Measurements from ENCODE around the gene CLIP4.
"Not testable (repeated sequence)": the region's sequence is repeated elsewhere in the genome, so short reads cannot be mapped to it uniquely, and the experiment has no call there.

The CLIP4 gene

GRCh38 chr2:29104688-29105087, 10.5 kb upstream of the CLIP4 start:
- no peak for DNase-seq (ENCODE audit: low spot score)
- TF ChIP-seq CTCF (IDR thresholded peaks at IDR 0.05) = no peak
- no peak overlapping the region for H3K27ac ChIP-seq
- no peak overlapping the region for H3K4me3 ChIP-seq

- no peak for DNase-seq (ENCODE audit: low spot score)
- no peak overlapping the region for H3K27ac ChIP-seq
- no peak overlapping the region for H3K4me3 ChIP-seq
- TF ChIP-seq CTCF (IDR thresholded peaks at IDR 0.05) = no peak
These were observed 9.8 kb upstream of the CLIP4 start for GRCh38 chr2:29105375-29105774.

GRCh38 chr2:29106256-29106655, 9.0 kb upstream of the CLIP4 start:
- no peak overlapping the region for H3K4me3 ChIP-seq
- no peak for TF ChIP-seq CTCF (IDR thresholded peaks at IDR 0.05)
- H3K27ac ChIP-seq = no peak overlapping the region
- DNase-seq (ENCODE audit: low spot score) = no peak

GRCh38 chr2:29106980-29107388, 8.2 kb upstream of the CLIP4 start:
- DNase-seq (ENCODE audit: low spot score) = no peak
- TF ChIP-seq CTCF (IDR thresholded peaks at IDR 0.05) = no peak
- Histone ChIP-seq H3K4me3 (no peak overlapping the region), H3K27ac (no peak overlapping the region)

DNA sequence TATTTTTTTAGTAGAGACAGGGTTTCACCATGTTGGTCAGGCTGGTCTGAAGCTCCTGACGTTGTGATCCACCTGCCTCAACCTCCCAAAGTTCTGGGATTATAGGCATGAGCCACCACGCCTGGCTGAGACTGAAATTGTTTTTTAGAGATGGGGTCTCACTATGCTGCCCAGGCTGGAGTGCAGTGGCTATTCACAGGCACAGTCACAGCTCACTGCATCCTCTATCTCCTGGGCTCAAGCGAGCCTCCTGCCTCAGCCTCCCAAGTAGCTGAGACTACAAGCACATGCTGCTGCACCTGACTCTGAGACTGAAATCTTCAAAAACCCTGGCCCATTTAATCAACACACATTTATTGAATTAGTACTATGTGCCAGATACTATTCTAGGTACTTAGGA, 7.7 kb upstream of the CLIP4 start:
- not testable (repeated sequence) for H3K27ac ChIP-seq; DNase-seq (ENCODE audit: low spot score); H3K4me3 ChIP-seq

DNA sequence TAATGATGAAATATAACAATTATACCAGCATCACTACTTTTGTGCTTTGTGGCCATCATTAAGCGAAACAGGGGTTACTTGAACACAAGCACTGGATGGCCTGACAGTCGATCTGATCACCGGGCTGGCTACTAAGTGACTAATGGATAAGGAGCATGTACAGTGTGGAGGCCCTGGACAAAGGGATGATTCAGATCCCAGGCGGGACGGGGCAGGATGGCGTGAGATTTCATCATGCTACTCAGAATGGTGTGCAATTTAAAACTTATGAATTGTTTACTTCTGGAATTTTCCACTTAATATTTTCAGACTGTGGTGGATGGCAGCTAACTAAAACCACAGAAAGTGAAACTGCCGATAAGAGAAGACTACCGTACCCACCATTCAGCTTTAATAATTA, 7.0 kb upstream of the CLIP4 start:
- H3K27ac ChIP-seq = no peak overlapping the region
- no peak for TF ChIP-seq CTCF (IDR thresholded peaks at IDR 0.05)

DNA sequence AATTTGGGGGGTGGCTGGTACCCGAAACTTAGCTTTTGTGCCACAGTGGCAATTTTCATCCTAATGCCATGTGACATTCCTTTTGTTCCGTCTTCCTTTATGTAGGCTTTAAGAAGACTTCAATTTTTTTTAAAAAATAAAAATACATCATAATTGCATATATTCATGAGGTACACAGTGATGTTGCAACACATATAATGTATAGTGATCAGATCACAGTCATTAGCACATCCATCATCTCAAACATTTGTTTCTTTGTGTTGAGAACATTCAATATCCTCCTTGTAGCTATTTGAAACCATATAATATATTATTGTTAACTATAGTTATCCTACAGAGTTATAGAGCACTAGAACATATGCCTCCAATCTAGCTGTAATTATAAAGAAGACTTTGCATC, 6.0 kb upstream of the CLIP4 start:
- Histone ChIP-seq H3K27ac (no peak overlapping the region), H3K4me3 (no peak overlapping the region)
- TF ChIP-seq CTCF (IDR thresholded peaks at IDR 0.05) = no peak
- no peak for DNase-seq (ENCODE audit: low spot score)

More for the DNA sequence above, 7.0 kb upstream of the CLIP4 start:
- no peak for DNase-seq (ENCODE audit: low spot score)
- H3K4me3 ChIP-seq = no peak overlapping the region
